Mammary epithelial cell (primary cell): ENCODE results near the gene OR6B3.

Experiments
- CTCF ChIP-seq, 2 donors: IDR thresholded peaks in 1 of 2; conservative IDR thresholded peaks in 1 of 2; 2 replicates each; pipeline ENCODE4 v1.5.1; 2011 to 2012; ENCODE audit warnings: inconsistent platforms in 2 of 2, low read length in 2 of 2, mild to moderate bottlenecking in 2 of 2, control low read depth in 1 of 2, low read depth in 1 of 2; ENCODE audit not compliant: insufficient read depth in 1 of 2; ENCODE audit errors: extremely low read depth in 1 of 2
- EZH2 ChIP-seq: IDR thresholded peaks from 2 replicates; pipeline ENCODE4 v1.6.1; 2012; ENCODE audit warnings: low read length, inconsistent platforms, borderline replicate concordance

DNA sequence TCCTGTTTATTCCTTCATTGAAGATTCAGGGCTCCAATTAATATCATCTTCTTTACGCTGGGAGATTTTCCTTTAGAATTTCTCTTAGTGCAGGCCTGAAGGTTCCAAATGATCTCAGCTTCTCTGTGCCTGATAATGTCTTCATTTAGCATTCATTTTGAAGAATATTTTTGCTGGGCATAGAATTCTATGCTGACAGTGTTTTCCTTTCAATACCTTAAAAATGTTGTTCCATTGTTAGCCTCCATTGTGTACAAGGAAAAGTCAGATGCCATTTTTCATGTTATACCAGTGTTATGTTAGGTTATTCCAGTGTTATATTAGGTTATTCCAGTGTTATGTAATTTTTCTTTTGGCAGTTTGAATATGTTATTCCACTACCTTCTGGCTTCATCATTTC lies 14.9 kb upstream of the OR6B3 start:
- TF ChIP-seq EZH2 (no peak), CTCF (conservative IDR thresholded peaks at IDR 0.05 in 1 of 2, IDR thresholded peaks at IDR 0.05 in 1 of 2; ENCODE audit: extremely low read depth in 1 of 2, insufficient read depth in 1 of 2, low read depth in 1 of 2, low read length in 2 of 2) (no peak)
